Measurements from ENCODE around the gene OSTN. TPM values are rescaled to one million over a fixed set of nuclear protein-coding genes. Genes with fewer than 3 reads are reported as not detected.

Gene OSTN
- total and polyA plus RNA-seq, 9 of the 15 experiments (the other 6 are each of a cell fraction or from before 2014, with no cell fraction given): not detected

- no peak for TF ChIP-seq ATF6 (CRISPR knock-in tag; IDR thresholded peaks at IDR 0.05)
- TF ChIP-seq HSF4 (CRISPR knock-in tag; IDR thresholded peaks at IDR 0.05; ENCODE audit: borderline replicate concordance): no peak
- no peak for TF ChIP-seq ELK1 (CRISPR knock-in tag; IDR thresholded peaks at IDR 0.05)
- TF ChIP-seq ZNF324 (CRISPR knock-in tag; IDR thresholded peaks at IDR 0.05): no peak
- TF ChIP-seq RBM22 (IDR thresholded peaks at IDR 0.05; ENCODE audit: low read depth, low read length, poor library complexity, severe bottlenecking): no peak
- TF ChIP-seq XRCC4 (IDR thresholded peaks at IDR 0.05; ENCODE audit: extremely low read depth, insufficient read depth, insufficient read length): no peak
Measured at GRCh38 chr3:191221638-191222037, 22.6 kb downstream of the OSTN start (continued).

- Histone ChIP-seq H3K27ac (ENCODE audit: extremely low read depth, low read depth, low read length) (no peak overlapping the region), H3K79me2 (ENCODE audit: control insufficient read depth, insufficient read depth, low read length) (no peaks in the 10 kb centered on the region), H2AFZ (ENCODE audit: low read depth, low read length) (no peak overlapping the region), H3K4me1 (replicated peaks in 1 of 2; ENCODE audit: control insufficient read depth in 2 of 2, insufficient read depth in 2 of 2, low read length in 2 of 2) (no peaks in the 10 kb centered on the region), H3K4me3 (no peak overlapping the region), H3K9me3 (replicated peaks; ENCODE audit: control insufficient read depth, insufficient read depth, low read depth, low read length) (no peaks in the 10 kb centered on the region), H3K9me1 (ENCODE audit: control insufficient read depth, insufficient read depth, low read length) (no peaks in the 10 kb centered on the region), H3K27me3 (ENCODE audit: control insufficient read depth in 2 of 2, insufficient read depth in 2 of 2, low read length in 2 of 2) (no peaks in the 10 kb centered on the region), H3K4me2 (ENCODE audit: insufficient read depth, low read length) (no peak overlapping the region), H3K9ac (ENCODE audit: insufficient read depth in 1 of 2, low read depth in 2 of 2, low read length in 2 of 2) (no peak overlapping the region), H4K20me1 (replicated peaks; ENCODE audit: control insufficient read depth, insufficient read depth, low read length) (no peaks in the 10 kb centered on the region), H3K36me3 (ENCODE audit: control insufficient read depth, insufficient read depth, low read length) (no peaks in the 10 kb centered on the region)
- POLR2A ChIA-PET: interaction anchor here (0.7 kb wide), 1 partner anchor 275 kb away, joined by 3 read pairs; no protein-coding TSS in a partner anchor
- no peak for ATAC-seq
- FAIRE-seq: no peak
- no TSS peak for BruUV-seq (replicated peaks)
- no peak for DNase-seq (ENCODE audit: extremely low read depth in 1 of 4, low spot score in 3 of 4)
- CTCF ChIA-PET (ENCODE audit: low intra/inter-chr PET ratio): no interaction called here
- WGBS (ENCODE audit: insufficient coverage, low coverage, missing lambda C conversion rate): 0% methylated on average over 5 of the region's 5 CpGs
- in situ Hi-C loops (cut with MboI) (no loop called here), intact Hi-C loops (cut with micrococcal nuclease) (no loop called here)
- TF ChIP-seq CTBP1 (IDR thresholded peaks at IDR 0.05; ENCODE audit: borderline replicate concordance): no peak
- TF ChIP-seq, protein P1, sequence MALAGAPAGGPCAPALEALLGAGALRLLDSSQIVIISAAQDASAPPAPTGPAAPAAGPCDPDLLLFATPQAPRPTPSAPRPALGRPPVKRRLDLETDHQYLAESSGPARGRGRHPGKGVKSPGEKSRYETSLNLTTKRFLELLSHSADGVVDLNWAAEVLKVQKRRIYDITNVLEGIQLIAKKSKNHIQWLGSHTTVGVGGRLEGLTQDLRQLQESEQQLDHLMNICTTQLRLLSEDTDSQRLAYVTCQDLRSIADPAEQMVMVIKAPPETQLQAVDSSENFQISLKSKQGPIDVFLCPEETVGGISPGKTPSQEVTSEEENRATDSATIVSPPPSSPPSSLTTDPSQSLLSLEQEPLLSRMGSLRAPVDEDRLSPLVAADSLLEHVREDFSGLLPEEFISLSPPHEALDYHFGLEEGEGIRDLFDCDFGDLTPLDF (CRISPR knock-in tag; IDR thresholded peaks at IDR 0.05): no peak
Measured at GRCh38 chr3:191227541-191227940, 28.5 kb downstream of the OSTN start.

Data from K562 (cell line).